ENCODE results near the gene NPS.

The NPS gene

DNA sequence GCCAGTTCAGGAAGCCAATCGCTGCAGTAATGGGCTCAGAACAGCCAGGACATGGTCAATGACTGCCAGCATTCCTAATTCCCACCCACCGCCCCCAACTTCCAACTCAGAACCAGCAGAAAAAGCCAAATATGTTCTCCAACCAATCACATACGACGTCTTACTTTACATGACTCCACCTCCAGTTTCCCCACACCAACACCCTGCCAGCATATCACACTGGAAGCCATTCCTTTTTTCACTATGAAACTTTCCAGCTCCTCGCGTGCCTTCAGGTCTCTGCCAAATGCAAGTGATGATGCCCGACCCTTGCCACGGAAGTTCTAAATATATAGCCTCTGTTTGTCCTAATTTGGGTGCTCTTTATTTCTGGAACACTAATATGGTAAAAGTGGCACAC is 12.5 kb downstream of the NPS start:
- no peak for DNase-seq (ENCODE audit: low read depth in 3 of 3)

DNA sequence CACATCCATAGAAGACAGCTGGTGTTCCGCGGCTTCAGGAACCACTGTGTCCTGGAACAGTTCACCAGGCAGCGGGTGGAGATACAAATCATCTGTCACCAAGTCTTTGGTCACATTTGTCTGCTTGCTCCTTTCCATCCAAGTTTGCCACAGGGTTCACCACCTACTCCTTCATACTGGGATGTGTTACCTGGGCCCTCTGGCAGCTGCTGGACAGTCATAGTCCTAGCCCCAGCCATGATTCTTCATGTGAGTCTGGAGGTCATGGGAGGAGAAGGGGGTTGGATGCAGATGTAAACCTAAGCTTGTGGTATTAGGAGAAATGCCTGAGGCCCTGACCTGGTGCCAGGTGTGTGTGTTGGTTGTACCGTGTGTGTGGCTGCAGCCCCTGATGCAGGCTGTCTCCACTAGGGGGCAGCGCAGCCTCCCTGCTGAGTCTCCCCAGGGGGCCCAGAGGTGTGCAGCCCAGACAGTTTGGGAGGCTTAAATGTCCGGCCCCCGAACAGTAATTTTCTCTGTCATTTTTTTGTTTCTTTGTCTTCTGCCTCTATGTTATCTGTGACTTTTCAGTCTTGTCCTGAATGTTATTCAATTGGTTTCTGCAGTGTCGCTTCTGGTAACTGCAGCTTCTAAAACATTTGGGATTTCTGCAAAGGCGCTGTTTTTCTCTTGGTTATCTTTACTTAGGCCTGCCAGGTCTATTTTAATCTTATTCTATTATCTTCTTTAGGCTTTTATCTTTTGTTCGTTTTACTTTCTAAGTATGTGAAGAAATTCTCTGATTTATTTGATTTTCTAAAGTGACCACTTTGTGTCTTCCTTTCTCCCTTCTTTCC is 14.8 kb downstream of the NPS start:
- peak in 1 of 3 experiments; percentile 6 for DNase-seq (ENCODE audit: low read depth in 3 of 3)

DNA sequence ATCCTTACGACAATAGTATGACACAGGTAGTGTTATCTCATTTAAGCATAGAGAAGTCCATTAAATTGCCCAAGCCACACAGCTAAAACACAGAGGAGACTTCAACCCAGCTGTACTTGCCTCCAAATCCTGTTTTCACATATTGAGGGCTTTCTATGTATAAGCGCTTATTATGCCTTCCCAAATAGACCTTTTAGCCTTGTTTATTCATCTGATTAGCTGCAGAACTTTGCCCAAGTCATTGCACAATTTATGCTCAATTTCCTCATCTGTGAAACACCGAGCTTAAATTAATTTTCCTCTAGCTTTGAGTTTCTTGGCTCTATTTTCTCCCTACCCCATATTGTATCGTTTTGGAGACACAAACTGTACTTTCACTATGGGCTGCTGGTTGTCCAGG is 15.5 kb downstream of the NPS start:
- DNase-seq (ENCODE audit: low read depth in 3 of 3) = no peak

DNA sequence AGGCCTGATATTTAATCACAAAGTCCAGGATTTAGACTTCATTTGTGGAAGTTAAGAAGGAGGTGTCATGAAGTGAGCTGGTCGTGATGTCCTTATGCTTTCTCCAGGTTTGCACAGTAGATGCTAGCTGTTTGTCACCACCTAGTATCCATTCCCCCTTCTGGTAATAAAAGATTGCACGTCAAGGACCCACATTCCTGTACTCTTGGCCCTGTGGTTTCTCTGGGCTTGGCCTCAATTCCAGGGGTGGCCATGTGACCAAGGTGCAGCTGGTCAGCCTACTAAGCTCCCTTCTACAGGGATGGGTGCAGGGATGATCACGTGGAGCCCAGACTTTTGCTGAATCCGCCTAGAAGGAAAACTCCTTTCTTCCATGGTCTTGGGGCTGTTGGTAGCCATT is 16.5 kb downstream of the NPS start:
- DNase-seq (ENCODE audit: low read depth in 3 of 3) = no peak

DNA sequence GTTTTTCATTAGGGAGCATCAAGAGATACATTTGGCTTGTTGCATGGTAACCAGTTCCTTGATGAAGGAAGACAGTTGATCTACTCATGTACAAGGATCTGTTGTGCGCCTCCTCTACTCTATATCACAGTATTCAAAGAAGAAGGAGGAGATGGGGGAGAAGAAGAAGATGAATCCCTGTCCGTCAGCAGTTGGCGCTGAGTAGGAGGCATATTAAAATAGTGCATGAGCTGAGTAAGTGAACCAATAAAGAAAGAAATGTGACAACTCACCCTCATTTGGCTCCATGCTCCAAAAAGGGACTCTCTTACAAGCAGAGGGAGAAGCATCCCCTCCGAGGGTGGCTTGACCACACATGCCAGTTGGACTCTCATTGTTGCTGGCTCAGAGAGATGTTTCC is 20.1 kb downstream of the NPS start:
- no peak for DNase-seq (ENCODE audit: low read depth in 3 of 3)

DNA sequence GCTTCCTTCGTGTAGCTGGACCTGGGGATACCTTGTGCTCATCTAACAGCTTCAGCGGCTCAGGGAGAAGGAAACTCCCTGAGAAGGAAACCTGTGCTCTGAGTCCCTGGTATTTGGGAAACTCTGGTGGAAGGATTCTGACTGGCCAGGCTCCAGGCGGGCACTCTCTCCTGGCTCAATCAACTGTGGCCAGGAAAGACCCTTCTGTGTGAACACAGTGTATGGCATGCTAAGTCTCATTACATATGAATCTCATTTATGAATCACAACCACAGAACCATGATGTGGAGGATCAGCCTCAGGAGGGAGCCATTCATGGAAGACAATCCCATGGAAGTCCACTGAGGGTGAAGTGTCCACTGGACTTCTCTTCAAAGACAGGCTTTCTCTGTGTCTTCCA is 20.9 kb downstream of the NPS start:
- no peak for DNase-seq (ENCODE audit: low read depth in 3 of 3)

DNA sequence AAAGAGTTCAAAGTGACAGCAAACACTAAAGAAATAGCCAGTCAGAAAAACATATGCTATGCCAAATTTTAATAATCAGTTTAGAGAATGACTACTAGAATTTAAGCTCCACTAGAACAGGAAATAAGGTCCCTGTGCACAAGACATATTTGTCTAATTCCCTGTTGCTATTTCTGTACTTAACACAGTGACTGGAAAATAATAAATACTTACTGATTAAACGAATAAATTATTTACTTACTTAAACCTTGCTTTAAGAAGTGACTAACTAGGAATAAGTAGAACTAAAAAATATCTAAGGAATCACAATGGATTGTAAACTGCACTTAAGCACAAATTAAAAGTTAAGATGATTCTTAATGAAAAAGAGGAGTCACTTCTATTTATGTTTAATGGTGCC is 22.3 kb downstream of the NPS start:
- DNase-seq (ENCODE audit: low read depth in 3 of 3) = no peak

DNA sequence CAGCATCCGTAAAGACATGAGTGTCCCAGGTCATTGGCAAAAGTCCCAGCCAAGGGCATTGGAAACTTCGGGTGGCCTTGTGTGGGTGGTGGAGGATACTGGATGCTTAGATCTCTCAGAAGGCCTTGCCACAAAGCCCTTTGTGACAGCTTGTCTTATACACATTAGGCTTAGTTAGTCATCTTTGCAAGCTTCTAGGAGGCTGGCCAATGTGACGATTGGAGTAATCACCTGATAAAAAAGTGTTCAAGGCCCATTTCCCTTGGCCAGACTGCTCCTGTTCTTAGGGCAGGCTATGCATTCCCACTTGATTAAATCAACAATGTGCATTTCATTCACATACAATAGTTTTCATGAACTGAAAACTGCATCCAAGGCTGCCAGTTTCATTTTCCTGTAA is 26.9 kb downstream of the NPS start:
- DNase-seq (ENCODE audit: low read depth in 3 of 3) = no peak

DNA sequence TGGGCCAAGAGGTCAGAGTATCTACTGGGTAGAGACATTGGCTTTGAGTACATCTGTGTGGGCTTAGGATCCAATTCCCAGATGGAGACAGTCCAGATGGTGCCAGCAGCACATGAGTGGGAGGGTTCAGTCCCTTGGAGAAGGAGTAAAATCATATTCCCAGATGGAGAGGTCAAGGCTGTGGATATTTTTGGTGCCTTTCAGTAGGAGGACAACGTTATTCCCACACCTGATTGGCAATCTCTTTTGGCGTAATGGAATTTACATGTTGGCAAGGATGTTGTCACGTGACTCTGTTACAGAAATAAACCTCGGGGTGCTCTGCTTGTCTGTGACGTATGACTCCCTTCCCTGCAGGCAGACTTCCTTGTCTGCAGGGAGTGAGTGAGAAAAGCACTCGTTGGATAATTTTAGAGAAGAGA is 27.6 kb downstream of the NPS start:
- no peak for DNase-seq (ENCODE audit: low read depth in 3 of 3)

DNA sequence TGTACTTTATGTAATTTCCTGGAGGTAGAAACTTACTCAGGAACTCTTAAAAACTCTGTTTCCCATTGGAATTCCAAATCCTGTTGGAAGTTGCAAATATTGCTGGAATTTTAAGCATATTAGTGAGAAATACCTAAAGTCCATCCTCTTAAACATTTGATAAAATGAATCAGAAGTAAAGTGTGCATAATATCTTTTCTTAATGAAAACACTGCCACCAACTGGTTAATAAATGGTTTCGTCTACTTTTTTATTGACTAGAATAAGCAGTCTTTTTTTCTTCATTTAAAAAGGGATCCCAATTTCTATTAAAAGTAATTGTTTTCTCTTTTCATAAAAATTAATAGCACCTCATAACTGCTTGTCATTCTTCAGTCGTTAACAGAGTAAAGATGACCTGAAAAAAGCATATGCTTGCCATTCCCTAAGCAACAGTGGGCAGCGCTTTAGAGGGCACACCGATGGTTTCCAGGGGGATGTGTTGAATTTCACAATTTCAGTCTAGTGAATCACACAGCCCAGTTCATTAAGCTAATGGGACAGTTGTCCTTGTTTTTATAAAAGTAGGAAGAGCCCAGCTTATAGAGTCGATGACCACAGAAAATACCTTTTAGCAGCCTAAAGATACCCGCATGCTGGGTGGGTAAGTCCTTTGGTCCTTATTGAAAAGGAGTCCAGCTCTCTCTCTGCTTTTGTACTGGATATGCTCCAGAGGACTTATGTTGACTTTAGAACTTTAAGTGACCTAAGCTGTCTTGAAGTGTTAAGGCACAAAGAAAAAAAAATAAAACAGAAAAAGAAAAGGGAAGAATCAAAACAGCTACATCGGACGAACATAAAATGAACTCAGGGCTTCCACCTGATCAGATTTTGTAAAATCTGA is 28.5 kb downstream of the NPS start:
- no peak for DNase-seq (ENCODE audit: low read depth in 3 of 3)

DNA sequence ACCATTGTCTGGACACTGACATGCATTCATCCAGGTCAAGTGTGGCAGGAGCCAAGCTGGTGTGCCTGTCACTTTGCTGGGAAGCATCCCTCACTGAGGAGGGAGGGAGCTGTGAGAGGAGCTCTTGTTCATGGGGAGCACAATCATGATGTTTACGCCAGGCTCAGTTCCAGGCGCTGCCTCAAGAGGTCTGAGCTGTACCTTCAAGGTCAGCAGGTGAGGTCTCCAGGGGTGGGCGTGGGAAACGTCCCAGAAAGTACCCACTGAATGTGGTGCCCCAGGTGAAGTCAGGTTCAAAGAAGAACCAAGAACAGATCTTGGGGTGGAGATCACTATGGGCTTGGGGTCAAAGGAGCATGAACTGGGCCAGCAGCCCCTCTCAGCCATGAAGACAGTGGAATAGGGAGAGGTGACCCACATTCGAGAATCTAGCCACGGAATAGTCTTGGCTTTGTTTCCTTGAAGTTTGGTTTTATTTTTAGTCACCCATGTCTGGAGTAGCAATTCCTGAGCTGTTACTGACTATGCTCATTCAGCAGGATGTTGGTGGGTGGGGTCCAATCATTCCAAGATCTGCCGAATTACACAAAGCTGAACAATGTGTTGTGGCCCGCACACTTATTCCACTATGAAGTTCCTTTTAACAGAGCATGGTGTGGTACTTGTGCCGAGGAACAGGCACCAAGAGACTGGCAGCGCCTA is 29.3 kb downstream of the NPS start:
- no peak for DNase-seq (ENCODE audit: low read depth in 3 of 3)

DNA sequence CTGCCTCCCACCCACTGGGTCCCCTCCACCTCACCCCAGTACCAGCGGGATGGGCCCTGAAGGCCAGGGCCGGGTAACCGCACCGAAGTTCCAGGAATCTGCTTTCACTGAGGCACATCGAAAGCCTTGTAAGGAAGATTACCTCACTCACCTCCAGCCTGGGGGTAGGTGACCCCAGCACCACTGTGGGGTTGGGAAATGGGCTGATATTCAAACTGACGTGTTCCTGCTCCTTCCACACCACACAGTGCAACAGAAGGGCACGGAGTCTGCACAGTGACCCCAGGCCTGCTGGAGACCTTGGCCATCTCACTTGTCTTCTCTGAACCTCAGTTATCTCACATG is 29.8 kb downstream of the NPS start:
- DNase-seq (ENCODE audit: low read depth in 3 of 3) = no peak

DNA sequence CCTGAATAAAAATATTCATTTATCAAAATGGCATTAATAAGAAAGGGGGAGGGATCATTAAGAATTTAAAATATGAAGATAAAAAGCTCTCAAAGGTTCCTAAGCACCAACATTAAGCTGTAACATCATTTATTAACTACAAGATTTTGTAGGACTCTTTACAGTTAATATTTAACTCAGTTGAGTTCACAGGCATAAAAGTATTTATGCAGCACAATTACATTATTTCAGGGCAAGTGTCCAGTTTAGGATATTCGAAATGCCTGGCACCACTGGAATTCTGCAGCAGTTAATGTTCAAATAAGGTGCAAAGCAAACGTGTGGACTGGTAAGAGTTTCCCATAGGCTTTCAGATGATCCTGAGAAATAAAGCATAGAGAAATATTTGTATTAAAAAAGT is 30.5 kb downstream of the NPS start:
- no peak for DNase-seq (ENCODE audit: low read depth in 3 of 3)

DNA sequence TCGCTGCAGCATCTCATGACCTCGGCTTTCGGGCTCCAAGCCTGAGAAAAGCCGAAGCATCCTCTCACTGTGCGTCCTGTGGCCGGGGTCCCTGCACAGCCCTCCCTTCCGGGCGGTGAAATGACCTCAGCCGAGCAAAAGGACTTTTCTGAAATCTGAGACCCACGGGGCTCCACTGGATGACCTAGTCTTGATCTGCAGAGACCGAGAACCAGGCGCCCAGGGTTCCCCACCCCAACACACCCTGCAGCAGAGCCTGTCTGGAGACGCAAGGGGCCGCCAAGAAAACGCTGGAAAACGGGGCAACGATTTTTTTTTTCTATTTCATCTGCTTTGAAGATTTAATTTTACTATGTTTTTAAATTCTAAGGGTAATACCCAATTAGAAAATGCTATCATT is 31.7 kb downstream of the NPS start:
- DNase-seq (ENCODE audit: low read depth in 3 of 3) = no peak

DNA sequence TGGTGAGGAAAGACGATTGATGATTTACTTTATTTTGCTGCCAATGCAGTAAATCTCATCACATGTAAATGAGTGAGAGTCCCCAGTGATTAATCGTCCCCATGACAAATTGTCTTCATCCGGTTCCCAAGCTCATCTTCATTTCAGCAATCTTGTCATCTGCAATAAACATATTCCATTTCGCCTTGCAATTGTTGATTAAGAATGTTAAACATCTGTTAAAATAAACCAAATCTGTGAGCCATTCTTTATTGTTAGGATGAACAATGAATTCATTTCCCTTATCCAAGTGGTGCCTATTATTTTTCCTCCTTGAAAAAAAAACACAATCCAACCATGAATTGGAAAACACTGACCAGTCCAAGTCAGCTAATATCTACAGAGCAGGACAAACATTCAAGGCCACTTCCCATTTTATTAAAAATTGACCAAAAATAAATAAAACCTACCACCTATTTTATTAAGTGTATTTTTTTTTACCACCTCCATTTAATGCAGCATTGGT is 36.5 kb downstream of the NPS start:
- no peak for DNase-seq (ENCODE audit: low read depth in 3 of 3)

DNA sequence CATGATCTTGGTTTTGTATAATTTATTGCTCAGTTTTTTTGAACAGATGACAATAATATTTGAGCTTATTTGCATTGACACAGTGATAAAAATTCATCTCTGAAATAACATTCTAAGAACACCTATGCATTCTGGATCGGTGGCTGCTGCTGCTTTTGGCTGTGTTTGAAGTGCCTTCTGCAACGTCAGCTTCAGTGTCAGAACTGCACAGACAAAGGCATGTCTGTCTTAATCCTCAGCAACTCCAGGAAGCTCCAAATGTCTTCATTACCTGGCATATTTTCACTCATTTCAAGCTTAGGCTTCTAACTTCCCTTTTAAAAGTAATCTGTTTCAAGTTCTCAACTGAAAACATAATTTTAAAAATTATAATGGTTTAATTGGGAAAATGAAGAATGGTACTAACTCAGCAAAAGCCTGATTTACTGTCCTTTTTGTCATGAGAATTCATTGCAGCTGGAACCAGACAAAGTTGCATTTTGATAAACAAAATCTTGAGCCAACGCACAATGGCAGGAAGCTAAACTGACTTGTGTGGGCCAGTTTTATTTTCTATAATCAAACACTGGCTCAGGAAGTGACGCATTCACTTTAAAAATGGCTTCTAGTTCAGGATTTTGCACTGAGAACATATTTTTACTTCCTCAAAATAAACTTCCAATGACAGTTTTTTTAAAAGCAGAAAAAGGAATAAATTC is 38.7 kb downstream of the NPS start:
- DNase-seq (ENCODE audit: low read depth in 3 of 3) = no peak

DNA sequence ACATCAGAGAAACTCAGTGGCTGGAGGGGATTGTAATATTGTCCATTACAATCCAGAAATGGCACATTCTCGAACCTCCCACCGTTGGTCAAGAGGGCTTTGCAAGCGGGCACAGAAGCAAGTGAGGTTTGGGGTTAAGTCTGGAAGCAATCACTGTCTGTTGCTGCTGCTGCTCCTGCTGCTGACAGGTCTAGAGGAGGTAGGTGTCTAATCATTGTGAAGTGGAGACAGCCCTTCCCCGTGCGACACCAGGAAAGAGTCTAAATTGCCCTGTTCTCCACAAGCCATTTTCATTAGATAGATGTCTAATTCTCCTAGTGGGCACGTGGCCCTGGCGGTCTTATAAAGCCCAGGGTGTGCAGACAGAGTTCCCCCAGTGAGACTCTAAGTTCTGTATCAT is 43.5 kb downstream of the NPS start:
- DNase-seq (ENCODE audit: low read depth in 3 of 3) = no peak

DNA sequence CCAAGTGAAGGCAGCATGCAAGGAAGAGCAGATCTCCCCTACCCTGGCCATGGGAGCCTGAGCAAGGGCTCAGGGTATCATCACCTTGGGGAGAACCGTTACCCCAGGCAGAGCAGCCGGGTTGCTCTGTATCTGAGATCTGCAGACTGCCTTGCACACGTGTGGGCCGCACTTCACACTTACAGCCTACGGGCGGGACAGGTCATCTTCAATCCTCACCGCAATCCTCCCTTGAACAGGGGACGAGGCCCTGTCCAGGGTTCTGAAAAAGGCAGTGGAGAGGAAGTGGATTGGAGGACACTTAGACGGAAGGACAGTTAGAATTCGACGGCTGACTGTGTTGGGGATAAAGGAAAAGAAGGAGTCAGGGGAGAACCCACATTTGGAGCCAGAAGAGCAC is 51.4 kb downstream of the NPS start:
- DNase-seq (ENCODE audit: low read depth in 3 of 3) = no peak
